HG03571 (cell line): ENCODE measurements around the gene KIAA0825.

ENCODE experiments used
- ATAC-seq: cut with Tn5 transposase; IDR thresholded peaks from one replicate; pipeline ENCODE4 v1.9.1; 2021; ENCODE audit not compliant: unreplicated experiment

The KIAA0825 gene

GRCh38 chr5:94313696-94314095, 304.7 kb downstream of the KIAA0825 start:
- no peak for ATAC-seq

- no peak for ATAC-seq
These were observed 305.2 kb downstream of the KIAA0825 start for GRCh38 chr5:94313188-94313587.

- no peak for ATAC-seq
These were observed 306.1 kb downstream of the KIAA0825 start for GRCh38 chr5:94312298-94312697.

GRCh38 chr5:94310833-94311232, 307.6 kb downstream of the KIAA0825 start:
- no peak for ATAC-seq

GRCh38 chr5:94309141-94309540, 309.3 kb downstream of the KIAA0825 start:
- ATAC-seq = no peak

- ATAC-seq = no peak
These were observed 310.0 kb downstream of the KIAA0825 start for GRCh38 chr5:94308442-94308841.

- no peak for ATAC-seq
These were observed 314.3 kb downstream of the KIAA0825 start for GRCh38 chr5:94304146-94304545.

GRCh38 chr5:94288937-94289336, 329.5 kb downstream of the KIAA0825 start:
- ATAC-seq = no peak

- ATAC-seq = no peak
These were observed 332.4 kb downstream of the KIAA0825 start for GRCh38 chr5:94285984-94286383.

- ATAC-seq = no peak
These were observed 335.3 kb downstream of the KIAA0825 start for GRCh38 chr5:94283093-94283492.

GRCh38 chr5:94281236-94281801, 337.1 kb downstream of the KIAA0825 start:
- no peak for ATAC-seq

- ATAC-seq = no peak
These were observed 341.7 kb downstream of the KIAA0825 start for GRCh38 chr5:94276751-94277150.

GRCh38 chr5:94276048-94276447, 342.4 kb downstream of the KIAA0825 start:
- ATAC-seq = no peak

GRCh38 chr5:94274707-94275106, 343.7 kb downstream of the KIAA0825 start:
- no peak for ATAC-seq

- ATAC-seq = no peak
These were observed 350.2 kb downstream of the KIAA0825 start for GRCh38 chr5:94268226-94268625.

GRCh38 chr5:94267350-94267899, 351.0 kb downstream of the KIAA0825 start:
- no peak for ATAC-seq

GRCh38 chr5:94266170-94266569, 352.2 kb downstream of the KIAA0825 start:
- no peak for ATAC-seq

GRCh38 chr5:94263068-94263467, 355.3 kb downstream of the KIAA0825 start:
- no peak for ATAC-seq

GRCh38 chr5:94260096-94260495, 358.3 kb downstream of the KIAA0825 start:
- no peak for ATAC-seq

- ATAC-seq = no peak
These were observed 364.2 kb downstream of the KIAA0825 start for GRCh38 chr5:94254214-94254613.

GRCh38 chr5:94250985-94251384, 367.4 kb downstream of the KIAA0825 start:
- ATAC-seq = no peak

- no peak for ATAC-seq
These were observed 369.0 kb downstream of the KIAA0825 start for GRCh38 chr5:94249430-94249829.

GRCh38 chr5:94248175-94248875, 370.1 kb downstream of the KIAA0825 start:
- no peak for ATAC-seq
